HG03039 (cell line): Measurements from ENCODE around the gene HOXA2.

ENCODE experiments used
- ATAC-seq: cut with Tn5 transposase; IDR thresholded peaks from one replicate; pipeline ENCODE4 v1.9.1; 2021; ENCODE audit warnings: mild to moderate bottlenecking, moderate library complexity; ENCODE audit not compliant: unreplicated experiment

The HOXA2 gene

DNA sequence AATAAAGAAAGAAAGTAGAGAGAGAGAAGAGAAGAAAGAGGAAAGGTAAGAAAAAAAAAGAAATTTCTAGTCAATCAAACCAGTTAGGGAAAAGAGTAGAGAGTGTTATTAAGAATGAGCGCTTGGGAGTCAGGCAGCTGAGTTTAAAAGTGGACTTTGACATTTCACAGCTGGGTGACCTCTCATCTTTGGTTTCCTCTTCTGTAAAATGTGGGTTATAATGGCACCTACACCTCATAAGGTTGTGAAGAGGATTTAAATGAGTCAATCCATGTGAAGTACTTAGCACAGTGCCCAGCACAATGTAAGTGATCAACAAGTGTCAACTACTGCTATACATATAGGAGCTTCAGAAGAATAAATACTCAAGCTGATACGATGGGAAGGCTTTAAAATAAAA, 18.8 kb downstream of the HOXA2 start:
- no peak for ATAC-seq

DNA sequence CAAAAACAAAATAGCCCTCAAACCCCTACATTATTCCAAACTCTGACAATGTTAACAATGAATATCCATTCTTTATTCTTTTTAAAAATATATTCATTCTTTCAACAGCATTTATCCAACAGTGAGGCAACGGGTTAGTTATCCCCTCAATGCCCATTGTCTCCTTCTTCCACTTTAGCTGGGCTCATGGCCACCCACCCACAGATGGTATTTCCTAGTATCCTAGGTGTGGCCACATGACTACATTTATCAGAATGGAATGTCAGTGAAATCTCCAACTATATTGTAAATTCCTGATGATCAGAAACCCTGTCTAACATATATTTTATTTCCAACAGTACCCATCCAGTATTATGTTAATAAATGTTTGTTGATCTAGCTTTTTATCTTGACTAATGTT, 20.3 kb downstream of the HOXA2 start:
- no peak for ATAC-seq

DNA sequence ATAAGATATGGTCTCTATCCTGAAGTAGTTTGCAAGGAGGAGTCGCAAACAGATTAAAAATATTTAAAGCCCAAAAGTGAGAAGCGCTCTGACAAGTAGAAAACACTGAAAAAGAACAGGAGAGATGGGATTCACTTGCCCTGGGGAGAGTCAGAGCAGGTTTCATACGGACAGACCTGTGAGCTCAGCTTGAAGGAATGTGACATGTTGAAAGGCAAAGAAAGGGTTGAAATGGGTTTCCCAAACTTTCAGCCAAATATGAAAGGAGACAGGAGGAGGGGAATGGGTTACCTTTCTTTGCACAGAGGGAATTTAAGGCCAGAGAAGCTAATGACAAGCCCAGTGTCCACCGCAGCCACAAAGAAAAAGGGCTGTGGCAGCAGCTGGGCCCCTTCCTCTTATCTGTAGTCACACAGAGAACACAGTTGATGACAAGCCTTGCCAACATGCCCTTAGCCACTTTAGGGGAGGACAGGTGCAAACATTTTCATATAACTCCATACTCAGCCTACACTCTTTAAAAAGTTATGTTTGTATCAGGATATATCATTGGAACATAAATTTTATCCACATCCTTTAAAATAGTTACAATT, 21.5 kb downstream of the HOXA2 start:
- ATAC-seq: no peak

GRCh38 chr7:27079234-27079975, 23.1 kb downstream of the HOXA2 start:
- ATAC-seq: no peak

- ATAC-seq: no peak
These were observed 23.8 kb downstream of the HOXA2 start for GRCh38 chr7:27078616-27079233.

DNA sequence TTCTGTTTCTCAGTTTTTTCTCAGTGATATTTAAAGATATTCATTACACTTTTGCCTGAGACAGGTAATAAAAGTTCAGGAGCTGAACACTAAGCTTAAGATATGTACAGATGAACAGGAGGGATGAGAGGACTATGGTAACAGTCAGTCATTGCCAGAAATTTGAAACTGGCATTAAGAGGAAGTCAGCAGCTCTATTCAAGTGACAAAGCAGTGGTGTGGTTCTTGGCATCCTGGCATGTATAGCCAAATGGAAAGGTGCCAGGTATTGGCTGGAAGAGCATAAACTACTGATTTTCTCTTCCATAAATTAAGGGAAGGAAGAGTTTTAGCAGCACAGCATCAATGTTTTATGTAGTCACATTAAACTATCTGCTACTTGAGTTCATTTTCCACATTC, 29.4 kb downstream of the HOXA2 start:
- no peak for ATAC-seq

GRCh38 chr7:27071622-27072390, 30.7 kb downstream of the HOXA2 start:
- ATAC-seq: no peak

- no peak for ATAC-seq
These were observed 34.2 kb downstream of the HOXA2 start for GRCh38 chr7:27068259-27068658.

DNA sequence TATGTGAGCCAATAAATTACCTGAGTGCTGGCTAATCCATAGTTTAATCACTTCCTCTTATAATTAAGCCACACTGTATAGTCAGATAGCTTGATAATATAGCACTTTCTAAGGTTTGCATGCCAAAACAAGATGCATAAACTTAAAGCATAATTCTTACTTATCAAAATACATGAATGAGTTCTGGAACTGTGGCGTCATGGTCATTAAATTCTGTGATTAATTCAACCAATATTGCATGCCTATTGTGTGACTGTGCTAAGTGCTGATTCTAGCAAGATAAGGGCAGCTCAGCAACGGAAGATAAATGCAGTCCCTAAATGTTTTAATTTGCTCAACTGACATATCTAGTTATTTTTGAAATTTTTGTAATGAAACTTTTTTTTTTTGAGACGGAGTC, 36.3 kb downstream of the HOXA2 start:
- no peak for ATAC-seq

GRCh38 chr7:27065709-27066108, 36.8 kb downstream of the HOXA2 start:
- no peak for ATAC-seq

DNA sequence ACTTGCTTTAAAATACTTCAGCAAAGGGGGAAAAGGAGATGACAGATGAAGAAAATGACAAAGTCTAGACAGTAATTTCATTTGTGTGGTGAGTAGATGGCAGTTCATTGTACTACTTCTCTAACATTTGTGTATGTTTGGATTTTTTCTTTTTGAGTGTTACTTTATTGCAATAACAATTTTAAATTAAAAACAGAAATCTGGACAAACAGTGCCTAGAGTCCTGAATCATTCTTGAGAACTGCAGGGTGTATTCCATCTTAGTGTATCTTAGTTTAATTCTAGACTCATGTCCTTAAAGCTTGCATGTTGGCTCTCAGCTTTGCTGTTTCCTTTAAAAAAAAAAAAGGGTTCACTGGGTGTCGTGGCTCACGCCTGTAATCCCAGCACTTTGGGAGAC, 37.8 kb downstream of the HOXA2 start:
- no peak for ATAC-seq

- ATAC-seq: no peak
These were observed 38.3 kb downstream of the HOXA2 start for GRCh38 chr7:27064159-27064558.

GRCh38 chr7:27062946-27063345, 39.5 kb downstream of the HOXA2 start:
- no peak for ATAC-seq

DNA sequence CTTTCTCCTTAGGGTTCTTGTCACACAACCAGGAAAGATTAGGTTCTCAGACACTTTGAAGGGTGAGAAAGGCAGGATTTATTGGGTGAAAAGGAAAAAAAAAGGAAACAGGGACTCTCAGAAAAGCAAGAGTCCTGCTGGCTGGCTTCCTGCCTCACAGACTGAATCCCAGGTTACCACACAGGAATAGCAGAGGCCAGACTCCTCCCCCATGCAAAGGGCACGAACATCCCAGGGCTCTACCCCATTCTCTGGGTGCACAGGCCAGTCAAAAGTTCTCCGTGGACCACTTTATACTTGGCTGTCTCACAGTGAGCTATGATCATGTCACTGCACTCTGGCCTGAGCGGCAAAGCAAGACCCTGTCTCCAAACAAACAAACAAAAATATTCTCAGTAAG, 49.3 kb downstream of the HOXA2 start:
- no peak for ATAC-seq

DNA sequence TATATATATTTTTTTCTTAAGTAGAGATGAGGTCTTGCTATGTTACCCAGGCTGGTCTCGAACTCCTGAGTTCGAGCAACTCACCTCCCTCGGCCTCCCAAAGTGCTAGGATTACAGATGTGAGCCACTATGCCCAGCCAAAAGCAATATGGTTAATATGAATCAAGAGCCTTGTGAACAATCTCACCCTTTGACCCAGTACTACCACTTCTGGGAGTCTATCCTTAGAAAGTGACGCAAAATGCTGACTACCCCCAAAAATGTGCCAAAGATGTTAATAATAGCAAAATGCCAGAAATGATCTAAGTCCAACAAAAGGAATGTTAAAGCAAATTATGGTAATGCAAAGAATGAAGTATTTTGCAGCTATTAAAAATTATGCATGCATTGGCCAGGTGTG, 51.0 kb downstream of the HOXA2 start:
- ATAC-seq: no peak
